ENCODE data around the gene PRODH2.

The PRODH2 gene

GRCh38 chr19:35759697-35760096 is 52.9 kb downstream of the PRODH2 start:
- DNase-seq (ENCODE audit: extremely low read depth in 1 of 2, low read depth in 1 of 2): no peak

- peak; percentile 97 to 99 for DNase-seq (ENCODE audit: extremely low read depth in 1 of 2, low read depth in 1 of 2)
Observed at GRCh38 chr19:35757749-35758608, 54.7 kb downstream of the PRODH2 start, which contains the start of gene PROSER3. PROSER3 (plus strand) TSS chr19:35758176; CDS start chr19:35758216, 40 bp downstream.

GRCh38 chr19:35757231-35757748 is 55.4 kb downstream of the PRODH2 start:
- DNase-seq (ENCODE audit: extremely low read depth in 1 of 2, low read depth in 1 of 2): no peak

- no peak for DNase-seq (ENCODE audit: extremely low read depth in 1 of 2, low read depth in 1 of 2)
Observed at GRCh38 chr19:35756377-35757230, 56.0 kb downstream of the PRODH2 start, which contains the start of gene HSPB6. HSPB6 (minus strand) TSS chr19:35757029; CDS start chr19:35757008, 21 bp downstream.

- DNase-seq (ENCODE audit: extremely low read depth in 1 of 2, low read depth in 1 of 2): no peak
Observed at GRCh38 chr19:35755550-35756376, 56.9 kb downstream of the PRODH2 start.

- no peak for DNase-seq (ENCODE audit: extremely low read depth in 1 of 2, low read depth in 1 of 2)
Observed at GRCh38 chr19:35755131-35755549, 57.5 kb downstream of the PRODH2 start.

- DNase-seq (ENCODE audit: extremely low read depth in 1 of 2, low read depth in 1 of 2): no peak
Observed at GRCh38 chr19:35754370-35755130, 58.1 kb downstream of the PRODH2 start.

- DNase-seq (ENCODE audit: extremely low read depth in 1 of 2, low read depth in 1 of 2): no peak
Observed at GRCh38 chr19:35753634-35754369, 58.8 kb downstream of the PRODH2 start.

GRCh38 chr19:35752746-35753350 is 59.8 kb downstream of the PRODH2 start:
- no peak for DNase-seq (ENCODE audit: extremely low read depth in 1 of 2, low read depth in 1 of 2)

- DNase-seq (ENCODE audit: extremely low read depth in 1 of 2, low read depth in 1 of 2): no peak
Observed at GRCh38 chr19:35751839-35752745, 60.6 kb downstream of the PRODH2 start.

- DNase-seq (ENCODE audit: extremely low read depth in 1 of 2, low read depth in 1 of 2): no peak
Observed at GRCh38 chr19:35750167-35750566, 62.5 kb downstream of the PRODH2 start.

Measured in stimulated activated CD8-positive, alpha-beta memory T cell treated with anti-CD3 and anti-CD28 coated beads, Interleukin-7, amount 100 ng/mL, for 48 hours (primary cell).